MM.1S (cell line): ENCODE results near the gene DNTT.

Source experiments
- CTCF ChIP-seq: fragments of 300-600 bp; sonication (generic); IDR thresholded peaks from 2 replicates; pipeline ENCODE4 v1.5.1; 2016; ENCODE audit warnings: antibody characterized with exemption, low read length, mixed read lengths
- EZH2 ChIP-seq: fragments of 300-600 bp; sonication (generic); optimal IDR thresholded peaks from 2 replicates; pipeline ENCODE3; 2017; ENCODE audit warnings: low read depth, mild to moderate bottlenecking, antibody characterized with exemption, low read length, mixed read lengths
- EZH2phosphoT487 ChIP-seq: fragments of 300-600 bp; sonication (generic); IDR thresholded peaks from 2 replicates; pipeline ENCODE4 v1.6.1; 2018; ENCODE audit warnings: antibody characterized with exemption, low read length

- TF ChIP-seq CTCF, result no peak
- TF ChIP-seq EZH2phosphoT487, result no peak
- no peak for TF ChIP-seq EZH2
These were observed 42.3 kb upstream of the DNTT start for GRCh38 chr10:96261930-96262329.
